ENCODE data around the gene ACR. TPM values are rescaled to one million over a fixed set of nuclear protein-coding genes. Genes with fewer than 3 reads are reported as not detected.

Gene ACR
- polyA plus RNA-seq, 4 donors, result 0.25 to 1.1 TPM; not detected in 2

GRCh38 chr22:50730941-50731661 lies 6.9 kb upstream of the ACR start:
- Histone ChIP-seq H3K4me1 (ENCODE audit: control insufficient read depth in 3 of 3, insufficient read depth in 2 of 3, low read depth in 1 of 3, low read length in 2 of 3) (peaks cover 0 to 4% (median 0%) of the 10 kb centered on the region in 3 donors), H3K4me3 (ENCODE audit: low read depth in 1 of 3, low read length in 3 of 3) (no peak overlapping the region), H3K27me3 (ENCODE audit: control insufficient read depth in 3 of 3, insufficient read depth in 3 of 3, low read length in 3 of 3) (peaks cover 0 to 3% (median 0%) of the 10 kb centered on the region in 3 donors), H3K36me3 (ENCODE audit: control insufficient read depth in 3 of 3, insufficient read depth in 2 of 3, low read depth in 1 of 3, low read length in 3 of 3) (peaks cover 0 to 28% (median 0%) of the 10 kb centered on the region in 3 donors), H3K27ac (ENCODE audit: low read depth in 1 of 3, low read length in 2 of 3) (no peak overlapping the region), H3K9me3 (ENCODE audit: control insufficient read depth in 2 of 2, insufficient read depth in 1 of 2, low read depth in 1 of 2, low read length in 1 of 2) (no peaks in the 10 kb centered on the region)
- FAIRE-seq (no peak), DNase-seq (peak in 1 of 2 donors; percentile 45)
- 58 to 75% (median 75%) methylated on average over 69 to 76 of the region's 76 CpGs for WGBS, 3 donors

GRCh38 chr22:50731811-50732624 lies 6.0 kb upstream of the ACR start:
- Histone ChIP-seq H3K36me3 (ENCODE audit: control insufficient read depth in 3 of 3, insufficient read depth in 2 of 3, low read depth in 1 of 3, low read length in 3 of 3) (peaks cover 0 to 19% (median 0%) of the 10 kb centered on the region in 3 donors), H3K4me1 (ENCODE audit: control insufficient read depth in 3 of 3, insufficient read depth in 2 of 3, low read depth in 1 of 3, low read length in 2 of 3) (peaks cover 0 to 4% (median 0%) of the 10 kb centered on the region in 3 donors), H3K9me3 (ENCODE audit: control insufficient read depth in 2 of 2, insufficient read depth in 1 of 2, low read depth in 1 of 2, low read length in 1 of 2) (no peaks in the 10 kb centered on the region), H3K4me3 (ENCODE audit: low read depth in 1 of 3, low read length in 3 of 3) (no peak overlapping the region), H3K27ac (ENCODE audit: low read depth in 1 of 3, low read length in 2 of 3) (no peak overlapping the region), H3K27me3 (ENCODE audit: control insufficient read depth in 3 of 3, insufficient read depth in 3 of 3, low read length in 3 of 3) (peaks cover 0 to 3% (median 0%) of the 10 kb centered on the region in 3 donors)
- FAIRE-seq, result no peak
- 28 to 48% (median 47%) methylated on average over 32 of the region's 32 CpGs for WGBS, 3 donors
- DNase-seq, result peak; percentile 48 to 65

- peaks cover 0 to 4% (median 0%) of the 10 kb centered on the region in 3 donors for H3K4me1 ChIP-seq (ENCODE audit: control insufficient read depth in 3 of 3, insufficient read depth in 2 of 3, low read depth in 1 of 3, low read length in 2 of 3)
- WGBS, 3 donors, result 67 to 78% (median 71%) methylated on average over 12 of the region's 12 CpGs
- peaks cover 0 to 13% (median 0%) of the 10 kb centered on the region in 3 donors for H3K36me3 ChIP-seq (ENCODE audit: control insufficient read depth in 3 of 3, insufficient read depth in 2 of 3, low read depth in 1 of 3, low read length in 3 of 3)
- peaks cover 0 to 3% (median 0%) of the 10 kb centered on the region in 3 donors for H3K27me3 ChIP-seq (ENCODE audit: control insufficient read depth in 3 of 3, insufficient read depth in 3 of 3, low read length in 3 of 3)
- no peaks in the 10 kb centered on the region for H3K9me3 ChIP-seq (ENCODE audit: control insufficient read depth in 2 of 2, insufficient read depth in 1 of 2, low read depth in 1 of 2, low read length in 1 of 2)
- no peak for DNase-seq
- FAIRE-seq, result no peak
- H3K27ac ChIP-seq (ENCODE audit: low read depth in 1 of 3, low read length in 2 of 3), result no peak overlapping the region
- no peak overlapping the region for H3K4me3 ChIP-seq (ENCODE audit: low read depth in 1 of 3, low read length in 3 of 3)
These were observed 5.3 kb upstream of the ACR start for GRCh38 chr22:50732681-50733080.

GRCh38 chr22:50733521-50734342 lies 4.3 kb upstream of the ACR start:
- Histone ChIP-seq H3K9me3 (ENCODE audit: control insufficient read depth in 2 of 2, insufficient read depth in 1 of 2, low read depth in 1 of 2, low read length in 1 of 2) (no peaks in the 10 kb centered on the region), H3K27me3 (ENCODE audit: control insufficient read depth in 3 of 3, insufficient read depth in 3 of 3, low read length in 3 of 3) (peaks cover 0 to 3% (median 0%) of the 10 kb centered on the region in 3 donors), H3K4me1 (ENCODE audit: control insufficient read depth in 3 of 3, insufficient read depth in 2 of 3, low read depth in 1 of 3, low read length in 2 of 3) (peaks cover 0 to 4% (median 0%) of the 10 kb centered on the region in 3 donors), H3K27ac (ENCODE audit: low read depth in 1 of 3, low read length in 2 of 3) (no peak overlapping the region), H3K4me3 (ENCODE audit: low read depth in 1 of 3, low read length in 3 of 3) (no peak overlapping the region), H3K36me3 (ENCODE audit: control insufficient read depth in 3 of 3, insufficient read depth in 2 of 3, low read depth in 1 of 3, low read length in 3 of 3) (peaks cover 0 to 6% (median 0%) of the 10 kb centered on the region in 3 donors)
- WGBS, 3 donors, result 51 to 60% (median 52%) methylated on average over 22 of the region's 22 CpGs
- DNase-seq (no peak), FAIRE-seq (no peak)

DNA sequence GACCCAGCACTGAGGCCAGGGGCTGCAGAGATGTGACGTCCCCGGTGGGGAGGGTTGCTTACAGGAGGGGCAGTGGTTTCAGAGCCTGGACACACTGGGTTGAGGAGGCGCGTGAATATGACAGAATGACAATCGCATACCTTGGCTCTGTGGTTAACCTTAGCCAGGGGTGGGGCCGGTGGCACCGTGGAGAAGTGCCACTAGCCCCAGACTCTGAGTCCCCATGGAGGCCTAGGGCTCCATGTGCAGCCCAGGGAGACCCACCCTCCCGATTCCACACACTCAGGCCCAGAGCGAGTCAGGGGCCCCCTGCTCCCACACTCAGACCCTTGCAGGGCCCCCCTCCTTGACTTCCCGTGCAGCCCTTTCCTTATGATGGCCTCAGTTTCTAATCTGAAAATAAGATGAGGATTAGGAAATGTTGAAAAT lies 3.6 kb upstream of the ACR start:
- Histone ChIP-seq H3K36me3 (ENCODE audit: control insufficient read depth in 3 of 3, insufficient read depth in 2 of 3, low read depth in 1 of 3, low read length in 3 of 3) (peaks cover 0 to 6% (median 0%) of the 10 kb centered on the region in 3 donors), H3K27me3 (ENCODE audit: control insufficient read depth in 3 of 3, insufficient read depth in 3 of 3, low read length in 3 of 3) (peaks cover 0 to 3% (median 0%) of the 10 kb centered on the region in 3 donors), H3K4me3 (ENCODE audit: low read depth in 1 of 3, low read length in 3 of 3) (no peak overlapping the region), H3K27ac (ENCODE audit: low read depth in 1 of 3, low read length in 2 of 3) (no peak overlapping the region), H3K4me1 (ENCODE audit: control insufficient read depth in 3 of 3, insufficient read depth in 2 of 3, low read depth in 1 of 3, low read length in 2 of 3) (peaks cover 0 to 4% (median 0%) of the 10 kb centered on the region in 3 donors), H3K9me3 (ENCODE audit: control insufficient read depth in 2 of 2, insufficient read depth in 1 of 2, low read depth in 1 of 2, low read length in 1 of 2) (no peaks in the 10 kb centered on the region)
- 76 to 80% (median 79%) methylated on average over 10 of the region's 10 CpGs for WGBS, 3 donors
- FAIRE-seq (no peak), DNase-seq (no peak)

GRCh38 chr22:50734986-50735738 lies 2.8 kb upstream of the ACR start:
- no peak for FAIRE-seq
- H3K27ac ChIP-seq (ENCODE audit: low read depth in 1 of 3, low read length in 2 of 3), result no peak overlapping the region
- 86 to 90% (median 88%) methylated on average over 13 of the region's 13 CpGs for WGBS, 3 donors
- peaks cover 0 to 3% (median 0%) of the 10 kb centered on the region in 3 donors for H3K27me3 ChIP-seq (ENCODE audit: control insufficient read depth in 3 of 3, insufficient read depth in 3 of 3, low read length in 3 of 3)
- peaks cover 0 to 4% (median 0%) of the 10 kb centered on the region in 3 donors for H3K4me1 ChIP-seq (ENCODE audit: control insufficient read depth in 3 of 3, insufficient read depth in 2 of 3, low read depth in 1 of 3, low read length in 2 of 3)
- no peak overlapping the region for H3K4me3 ChIP-seq (ENCODE audit: low read depth in 1 of 3, low read length in 3 of 3)
- H3K36me3 ChIP-seq (ENCODE audit: control insufficient read depth in 3 of 3, insufficient read depth in 2 of 3, low read depth in 1 of 3, low read length in 3 of 3), result no peaks in the 10 kb centered on the region
- H3K9me3 ChIP-seq (ENCODE audit: control insufficient read depth in 2 of 2, insufficient read depth in 1 of 2, low read depth in 1 of 2, low read length in 1 of 2), result no peaks in the 10 kb centered on the region
- no peak for DNase-seq

DNA sequence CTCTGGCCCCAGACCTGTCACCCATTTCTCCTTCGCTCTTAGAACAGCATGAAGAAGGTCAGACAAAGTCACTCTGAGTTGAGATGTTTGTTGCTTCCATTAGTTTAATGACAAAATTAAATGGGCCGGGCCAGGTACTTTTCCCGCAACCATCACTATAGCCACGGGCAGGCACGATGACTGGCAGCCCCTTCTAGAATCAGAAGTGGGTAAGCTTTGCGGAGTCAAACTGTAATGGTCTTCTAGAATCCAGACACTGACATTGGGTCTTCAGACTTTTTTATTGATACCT lies 2.3 kb upstream of the ACR start:
- H3K36me3 ChIP-seq (ENCODE audit: control insufficient read depth in 3 of 3, insufficient read depth in 2 of 3, low read depth in 1 of 3, low read length in 3 of 3), result no peaks in the 10 kb centered on the region
- DNase-seq (no peak), FAIRE-seq (no peak)
- H3K9me3 ChIP-seq (ENCODE audit: control insufficient read depth in 2 of 2, insufficient read depth in 1 of 2, low read depth in 1 of 2, low read length in 1 of 2), result no peaks in the 10 kb centered on the region
- peaks cover 0 to 3% (median 0%) of the 10 kb centered on the region in 3 donors for H3K27me3 ChIP-seq (ENCODE audit: control insufficient read depth in 3 of 3, insufficient read depth in 3 of 3, low read length in 3 of 3)
- H3K27ac ChIP-seq (ENCODE audit: low read depth in 1 of 3, low read length in 2 of 3), result no peak overlapping the region
- H3K4me1 ChIP-seq (ENCODE audit: control insufficient read depth in 3 of 3, insufficient read depth in 2 of 3, low read depth in 1 of 3, low read length in 2 of 3), result peaks cover 0 to 4% (median 0%) of the 10 kb centered on the region in 3 donors
- WGBS, 3 donors, result 75 to 78% (median 78%) methylated on average over 6 of the region's 6 CpGs
- H3K4me3 ChIP-seq (ENCODE audit: low read depth in 1 of 3, low read length in 3 of 3), result no peak overlapping the region
